ENCODE measurements around the gene ZCCHC4. TPM values are rescaled to one million over a fixed set of nuclear protein-coding genes. Genes with fewer than 3 reads are reported as not detected.

The ZCCHC4 gene
- total RNA-seq, 2 donors from 2014 or later = 8.1 to 14.1 TPM

DNA sequence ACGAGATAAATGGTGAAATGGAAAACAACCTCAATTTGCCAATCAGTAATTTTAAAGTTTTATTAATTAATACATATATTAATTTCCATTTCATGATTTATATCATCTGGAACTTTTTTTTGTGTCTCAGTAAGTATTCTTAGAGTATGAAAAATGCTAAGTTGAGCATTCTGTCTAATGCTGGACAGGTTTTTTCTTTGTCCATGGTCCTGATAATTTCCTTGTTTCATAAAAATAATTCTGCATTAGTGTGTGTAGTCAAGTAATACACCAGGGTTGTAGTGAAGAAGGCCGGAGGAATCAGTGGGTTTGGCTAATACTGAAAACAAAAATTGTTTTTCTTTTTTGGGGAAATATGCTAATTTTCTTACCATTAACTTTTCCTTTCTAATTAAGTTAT lies 74.4 kb downstream of the ZCCHC4 start:
- Histone ChIP-seq H3K4me3 (no peak overlapping the region), H3K27me3 (replicated peaks; ENCODE audit: insufficient read depth) (no peaks in the 10 kb centered on the region), H3K4me1 (ENCODE audit: control insufficient read depth in 1 of 2, low read depth in 2 of 2) (no peaks in the 10 kb centered on the region), H3K27ac (no peak overlapping the region), H3K9me3 (no peaks in the 10 kb centered on the region), H3K36me3 (peaks cover 25% of the 10 kb centered on the region)
- ATAC-seq (ENCODE audit: insufficient number of reproducible peaks, low FRiP score, low read depth) (no peak), DNase-seq (ENCODE audit: low spot score) (no peak)
- TF ChIP-seq, protein P1, sequence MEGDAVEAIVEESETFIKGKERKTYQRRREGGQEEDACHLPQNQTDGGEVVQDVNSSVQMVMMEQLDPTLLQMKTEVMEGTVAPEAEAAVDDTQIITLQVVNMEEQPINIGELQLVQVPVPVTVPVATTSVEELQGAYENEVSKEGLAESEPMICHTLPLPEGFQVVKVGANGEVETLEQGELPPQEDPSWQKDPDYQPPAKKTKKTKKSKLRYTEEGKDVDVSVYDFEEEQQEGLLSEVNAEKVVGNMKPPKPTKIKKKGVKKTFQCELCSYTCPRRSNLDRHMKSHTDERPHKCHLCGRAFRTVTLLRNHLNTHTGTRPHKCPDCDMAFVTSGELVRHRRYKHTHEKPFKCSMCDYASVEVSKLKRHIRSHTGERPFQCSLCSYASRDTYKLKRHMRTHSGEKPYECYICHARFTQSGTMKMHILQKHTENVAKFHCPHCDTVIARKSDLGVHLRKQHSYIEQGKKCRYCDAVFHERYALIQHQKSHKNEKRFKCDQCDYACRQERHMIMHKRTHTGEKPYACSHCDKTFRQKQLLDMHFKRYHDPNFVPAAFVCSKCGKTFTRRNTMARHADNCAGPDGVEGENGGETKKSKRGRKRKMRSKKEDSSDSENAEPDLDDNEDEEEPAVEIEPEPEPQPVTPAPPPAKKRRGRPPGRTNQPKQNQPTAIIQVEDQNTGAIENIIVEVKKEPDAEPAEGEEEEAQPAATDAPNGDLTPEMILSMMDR (IDR thresholded peaks at IDR 0.05) = no peak

DNA sequence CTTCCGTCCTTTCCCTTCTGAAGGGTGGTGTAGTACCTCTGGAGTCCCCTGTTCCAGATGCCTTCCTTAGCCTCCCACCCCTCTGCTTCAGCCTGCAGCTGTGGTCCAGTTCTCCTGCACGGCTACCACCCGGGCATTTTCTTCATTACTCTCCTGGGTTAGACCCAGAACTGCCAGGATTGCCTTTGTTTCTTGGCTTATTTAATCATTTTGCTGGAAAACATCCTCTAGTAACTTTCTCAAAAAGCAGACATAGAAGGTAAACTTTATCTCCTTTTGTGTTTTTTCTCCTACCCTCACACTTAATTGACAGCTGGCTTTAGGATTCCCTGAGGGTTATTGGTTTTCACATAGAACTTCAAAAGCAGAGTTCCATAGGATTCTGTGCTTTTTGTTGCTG lies 84.7 kb downstream of the ZCCHC4 start:
- DNase-seq (ENCODE audit: low spot score) (no peak), ATAC-seq (ENCODE audit: insufficient number of reproducible peaks, low FRiP score, low read depth) (no peak)
- no peaks in the 10 kb centered on the region for H3K27me3 ChIP-seq (replicated peaks; ENCODE audit: insufficient read depth)
- no peak overlapping the region for H3K27ac ChIP-seq
- no peaks in the 10 kb centered on the region for H3K9me3 ChIP-seq
- TF ChIP-seq, protein P1 (IDR thresholded peaks at IDR 0.05) = no peak
- peaks cover 46% of the 10 kb centered on the region for H3K36me3 ChIP-seq
- H3K4me3 ChIP-seq = no peak overlapping the region
- no peaks in the 10 kb centered on the region for H3K4me1 ChIP-seq (ENCODE audit: control insufficient read depth in 1 of 2, low read depth in 2 of 2)

- no peaks in the 10 kb centered on the region for H3K4me1 ChIP-seq (ENCODE audit: control insufficient read depth in 1 of 2, low read depth in 2 of 2)
- H3K9me3 ChIP-seq = no peaks in the 10 kb centered on the region
- H3K27ac ChIP-seq = no peak overlapping the region
- TF ChIP-seq, protein P1 (IDR thresholded peaks at IDR 0.05) = no peak
- H3K36me3 ChIP-seq = peaks cover 45% of the 10 kb centered on the region
- no peak for DNase-seq (ENCODE audit: low spot score)
- H3K4me3 ChIP-seq = no peak overlapping the region
- no peak for ATAC-seq (ENCODE audit: insufficient number of reproducible peaks, low FRiP score, low read depth)
- H3K27me3 ChIP-seq (replicated peaks; ENCODE audit: insufficient read depth) = no peaks in the 10 kb centered on the region
These were observed 86.9 kb downstream of the ZCCHC4 start for GRCh38 chr4:25399510-25399909.

DNA sequence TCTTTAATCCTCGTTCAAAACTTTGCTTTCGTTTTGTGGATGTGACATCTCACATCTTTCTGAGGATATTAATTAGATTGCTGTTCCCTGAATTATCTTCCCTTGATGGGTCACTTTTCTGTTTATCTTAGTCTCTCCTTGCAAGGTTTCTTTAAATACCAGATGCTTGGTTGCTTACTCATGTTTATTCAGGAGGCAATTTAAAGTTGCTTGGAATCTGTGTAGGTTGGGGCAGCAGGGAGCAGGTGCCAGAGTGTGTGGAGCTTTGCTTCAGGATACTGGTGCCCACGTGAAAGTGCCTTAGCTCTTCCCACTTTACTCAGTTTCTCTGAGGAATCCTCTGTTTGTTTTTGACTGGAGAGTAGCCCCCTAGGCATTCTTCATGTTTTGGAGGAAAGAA lies 88.5 kb downstream of the ZCCHC4 start:
- Histone ChIP-seq H3K27me3 (replicated peaks; ENCODE audit: insufficient read depth) (no peaks in the 10 kb centered on the region), H3K4me1 (ENCODE audit: control insufficient read depth in 1 of 2, low read depth in 2 of 2) (peaks cover 4 to 10% of the 10 kb centered on the region in 2 donors), H3K36me3 (peaks cover 36% of the 10 kb centered on the region), H3K4me3 (no peak overlapping the region), H3K27ac (no peak overlapping the region), H3K9me3 (no peaks in the 10 kb centered on the region)
- DNase-seq (ENCODE audit: low spot score) (no peak), ATAC-seq (ENCODE audit: insufficient number of reproducible peaks, low FRiP score, low read depth) (no peak)
- TF ChIP-seq, protein P1 (IDR thresholded peaks at IDR 0.05) = no peak

- no peaks in the 10 kb centered on the region for H3K27me3 ChIP-seq (replicated peaks; ENCODE audit: insufficient read depth)
- ATAC-seq (ENCODE audit: insufficient number of reproducible peaks, low FRiP score, low read depth) (no peak), DNase-seq (ENCODE audit: low spot score) (no peak)
- H3K9me3 ChIP-seq = no peaks in the 10 kb centered on the region
- TF ChIP-seq, protein P1 (IDR thresholded peaks at IDR 0.05) = no peak
- peaks cover 4 to 13% of the 10 kb centered on the region in 2 donors for H3K4me1 ChIP-seq (ENCODE audit: control insufficient read depth in 1 of 2, low read depth in 2 of 2)
- no peak overlapping the region for H3K4me3 ChIP-seq
- peaks cover 22% of the 10 kb centered on the region for H3K36me3 ChIP-seq
- no peak overlapping the region for H3K27ac ChIP-seq
These were observed 89.9 kb downstream of the ZCCHC4 start for GRCh38 chr4:25402521-25402920.
